ENCODE results near the gene FN3KRP.

- TF ChIP-seq SP2 (tag by site-specific recombination; IDR thresholded peaks at IDR 0.05) (no peak), ZNF24 (tag by site-specific recombination; IDR thresholded peaks at IDR 0.05) (no peak), ZNF274 (IDR thresholded peaks at IDR 0.05; ENCODE audit: low read length) (no peak), ZNF274 (tag by site-specific recombination; IDR thresholded peaks at IDR 0.05; ENCODE audit: borderline replicate concordance) (no peak)
Observed at GRCh38 chr17:82704886-82705285, 11.6 kb upstream of the FN3KRP start.
